ENCODE data around the gene ORMDL3. TPM values are rescaled to one million over a fixed set of nuclear protein-coding genes. Genes with fewer than 3 reads are reported as not detected.

The ORMDL3 gene
- total and polyA plus RNA-seq, 10 of the 15 experiments (the other 5 are each of a cell fraction or from before 2014, with no cell fraction given): 8.8 to 98.1 (median 49.9) TPM

- TF ChIP-seq SPI1 (IDR thresholded peaks at IDR 0.05; ENCODE audit: borderline replicate concordance, insufficient read depth, low read depth, low read length): no peak
Observed at GRCh38 chr17:39962642-39963220, 35.3 kb upstream of the ORMDL3 start, which contains the start of gene GSDMA (continued).

- H3K36me3 ChIP-seq (ENCODE audit: control insufficient read depth in 2 of 2, insufficient read depth in 2 of 2, low read length in 1 of 2): no peaks in the 10 kb centered on the region
- RAD21 ChIA-PET (ENCODE audit: unreplicated experiment): interaction anchor here (1.8 kb wide), 1 partner anchor 14 kb away, joined by 4 read pairs; no protein-coding TSS in a partner anchor
- SMC1A ChIA-PET (ENCODE audit: uncharacterized antibody, unreplicated experiment): interaction anchor here (0.6 to 5.3 kb wide), 4 partner anchors 17 to 34 kb away, joined by 3 to 38 read pairs (median 20); partner anchors contain the start of gene PSMD3
- H3K27me3 ChIP-seq (replicated peaks in 1 of 2; ENCODE audit: control insufficient read depth in 2 of 2, insufficient read depth in 2 of 2, low read length in 1 of 2): no peaks in the 10 kb centered on the region
- no peak overlapping the region for H2AFZ ChIP-seq (ENCODE audit: control insufficient read depth, low read depth, low read length)
- TF ChIP-seq HDAC6 (IDR thresholded peaks at IDR 0.05; ENCODE audit: unreplicated experiment): no peak
- no peak for TF ChIP-seq FOS (IDR thresholded peaks at IDR 0.05; ENCODE audit: borderline replicate concordance, extremely low read depth, insufficient read length)
- TF ChIP-seq CBFB (IDR thresholded peaks at IDR 0.05; ENCODE audit: low read depth): no peak
- no peak for TF ChIP-seq IKZF2 (IDR thresholded peaks at IDR 0.05)
- no peak for TF ChIP-seq PBX3 (IDR thresholded peaks at IDR 0.05; ENCODE audit: insufficient replicate concordance, low read depth, low read length)
- TF ChIP-seq PAX5 (IDR thresholded peaks at IDR 0.05; ENCODE audit: borderline replicate concordance, low read depth, low read length): no peak
- TF ChIP-seq CEBPB (IDR thresholded peaks at IDR 0.05; ENCODE audit: borderline replicate concordance in 1 of 2, low read depth in 2 of 2, low read length in 2 of 2): no peak
- no peak for TF ChIP-seq STAT1 (conservative IDR thresholded peaks at IDR 0.05)
- TF ChIP-seq CHD4 (IDR thresholded peaks at IDR 0.05): no peak
- TF ChIP-seq ZZZ3 (IDR thresholded peaks at IDR 0.05; ENCODE audit: control insufficient read depth, insufficient read length, low read depth): no peak
- TF ChIP-seq PML (IDR thresholded peaks at IDR 0.05; ENCODE audit: low read length): no peak
- no peak for TF ChIP-seq BMI1 (IDR thresholded peaks at IDR 0.05; ENCODE audit: borderline replicate concordance)
- no peak for TF ChIP-seq CEBPZ (IDR thresholded peaks at IDR 0.05; ENCODE audit: low read depth, low read length)
- TF ChIP-seq RCOR1 (conservative IDR thresholded peaks at IDR 0.05; ENCODE audit: low read depth, low read length): no peak
- WGBS (ENCODE audit: insufficient coverage, insufficient replicate concordance, low lambda C conversion rate, missing lambda C conversion rate): 54% methylated on average over 6 of the region's 8 CpGs
- intact Hi-C loops (cut with micrococcal nuclease; ENCODE audit: unreplicated experiment) (no loop called here), in situ Hi-C loops (cut with MboI) (no loop called here)
- no peaks in the 10 kb centered on the region for H4K20me1 ChIP-seq (ENCODE audit: control insufficient read depth, insufficient read depth)
- no peaks in the 10 kb centered on the region for H3K9me3 ChIP-seq (replicated peaks; ENCODE audit: control insufficient read depth, insufficient read depth, low read length)
- DNase-seq (ENCODE audit: low read depth, low spot score) (no peak), FAIRE-seq (no peak), ATAC-seq (no peak)
- no peak overlapping the region for H3K27ac ChIP-seq (ENCODE audit: control insufficient read depth, insufficient read depth)
- POLR2A ChIA-PET: interaction anchor here (1.2 kb wide), 1 partner anchor 8 kb away, joined by 5 read pairs; no protein-coding TSS in a partner anchor
- no peak overlapping the region for H3K9ac ChIP-seq (ENCODE audit: control insufficient read depth, insufficient read depth, low read length)
- no peak overlapping the region for H3K4me2 ChIP-seq (ENCODE audit: control insufficient read depth, insufficient read depth)
- H3K4me3 ChIP-seq: no peak overlapping the region
- CTCF ChIA-PET: interaction anchor here (0.7 to 8.3 kb wide), 6 partner anchors 19 to 338 kb away, joined by 3 to 120 read pairs (median 28); partner anchors contain the start of gene PSMD3
- no peaks in the 10 kb centered on the region; the same call in 1 of the 2 replicates for H3K4me1 ChIP-seq (ENCODE audit: control insufficient read depth, insufficient read depth, low read length)
- H3K79me2 ChIP-seq (ENCODE audit: control insufficient read depth, insufficient read depth, low read length): no peaks in the 10 kb centered on the region
- no TSS peak for BruUV-seq (replicated peaks)
Observed at GRCh38 chr17:39960524-39961041, 33.2 kb upstream of the ORMDL3 start.

All from GM12878 (cell line).